NCI-H446 (cell line): ENCODE results near the gene MYO6.
A peak's percentile ranks its signal among the peaks of the same experiment; 100 is the strongest.
"Not testable (repeated sequence)": the region's sequence is repeated elsewhere in the genome, so short reads cannot be mapped to it uniquely, and the experiment has no call there.

ENCODE experiments used
- DNase-seq, 2 experiments: peaks; one replicate each; lab custom pipeline; 2025; lab: John Stamatoyannopoulos, UW

Gene MYO6

GRCh38 chr6:75893058-75893775 lies 144.2 kb downstream of the MYO6 start:
- DNase-seq, result peak; percentile 33 to 61

- no peak for DNase-seq
Measured at GRCh38 chr6:75893776-75894152, 144.7 kb downstream of the MYO6 start.

GRCh38 chr6:75896526-75896925 lies 147.5 kb downstream of the MYO6 start:
- DNase-seq, result no peak

GRCh38 chr6:75900216-75900615 lies 151.2 kb downstream of the MYO6 start:
- DNase-seq, result not testable (repeated sequence)

- not testable (repeated sequence) for DNase-seq
Measured at GRCh38 chr6:75905129-75905528, 156.1 kb downstream of the MYO6 start.

- no peak for DNase-seq
Measured at GRCh38 chr6:75906871-75907270, 157.8 kb downstream of the MYO6 start.

- no peak for DNase-seq
Measured at GRCh38 chr6:75907444-75907843, 158.4 kb downstream of the MYO6 start.

- DNase-seq, result no peak
Measured at GRCh38 chr6:75913040-75913439, 164.0 kb downstream of the MYO6 start.

- DNase-seq, result no peak
Measured at GRCh38 chr6:75922226-75922625, 173.2 kb downstream of the MYO6 start.

- no peak for DNase-seq
Measured at GRCh38 chr6:75926293-75927168, 177.5 kb downstream of the MYO6 start.

- DNase-seq, result no peak
Measured at GRCh38 chr6:75931011-75931680, 182.1 kb downstream of the MYO6 start.

- DNase-seq, result peak in 1 of 2 experiments; percentile 12
Measured at GRCh38 chr6:75932067-75932466, 183.0 kb downstream of the MYO6 start.

- DNase-seq, result no peak
Measured at GRCh38 chr6:75933387-75933975, 184.4 kb downstream of the MYO6 start.

GRCh38 chr6:75934643-75935472 lies 185.8 kb downstream of the MYO6 start:
- peak in 1 of 2 experiments; percentile 64 for DNase-seq

GRCh38 chr6:75935473-75935793 lies 186.4 kb downstream of the MYO6 start:
- no peak for DNase-seq

GRCh38 chr6:75936682-75937081 lies 187.6 kb downstream of the MYO6 start:
- DNase-seq, result no peak

GRCh38 chr6:75937846-75938245 lies 188.8 kb downstream of the MYO6 start:
- DNase-seq, result no peak

- no peak for DNase-seq
Measured at GRCh38 chr6:75940564-75940963, 191.5 kb downstream of the MYO6 start.

- no peak for DNase-seq
Measured at GRCh38 chr6:75941509-75941908, 192.5 kb downstream of the MYO6 start.

GRCh38 chr6:75943381-75943780 lies 194.3 kb downstream of the MYO6 start:
- no peak for DNase-seq

- no peak for DNase-seq
Measured at GRCh38 chr6:75946146-75946831, 197.2 kb downstream of the MYO6 start.
